ENCODE results near the gene YES1. TPM values are rescaled to one million over a fixed set of nuclear protein-coding genes. Genes with fewer than 3 reads are reported as not detected.
"Not testable (repeated sequence)": the region's sequence is repeated elsewhere in the genome, so short reads cannot be mapped to it uniquely, and the experiment has no call there.

YES1 gene
- total and polyA plus RNA-seq, 2 donors (not counting 3 experiments of a cell fraction or from before 2014, with no cell fraction given), result 16.5 to 92.3 TPM

- dilution Hi-C loops (cut with MboI; ENCODE audit: extremely low pct_ligation_motif_present, low sequenced_read_pairs) (no loop called here), intact Hi-C loops (cut with micrococcal nuclease) (no loop called here)
- Histone ChIP-seq H3K4me1 (ENCODE audit: control insufficient read depth, extremely low read depth, insufficient read depth, low read length) (peaks cover 6% of the 10 kb centered on the region), H3K4me2 (ENCODE audit: insufficient read depth, low read length) (no peak overlapping the region), H2AFZ (ENCODE audit: low read depth, low read length) (no peak overlapping the region), H4K20me1 (replicated peaks; ENCODE audit: control insufficient read depth, extremely low read depth, insufficient read depth, low read length) (no peaks in the 10 kb centered on the region), H3K27ac (ENCODE audit: insufficient read depth, low read depth, low read length) (no peak overlapping the region), H3K9ac (replicated peaks; ENCODE audit: extremely low read depth, insufficient read depth, low read length) (no peak overlapping the region), H3K4me3 (replicated peaks in 1 of 3; ENCODE audit: insufficient read depth in 1 of 3, low read depth in 1 of 3, low read length in 3 of 3) (no peak overlapping the region), H3K9me1 (replicated peaks; ENCODE audit: control insufficient read depth, extremely low read depth, insufficient read depth, low read length) (no peaks in the 10 kb centered on the region), H3K79me2 (ENCODE audit: control insufficient read depth, insufficient read depth, low read length) (peaks cover 99% of the 10 kb centered on the region), H3K27me3 (ENCODE audit: control insufficient read depth in 2 of 2, insufficient read depth in 2 of 2, low read length in 2 of 2) (no peaks in the 10 kb centered on the region), H3K9me3 (replicated peaks; ENCODE audit: control insufficient read depth, insufficient read depth, low read length) (no peaks in the 10 kb centered on the region), H3K36me3 (ENCODE audit: control insufficient read depth in 2 of 2, extremely low read depth in 1 of 2, insufficient read depth in 2 of 2, low read length in 2 of 2) (no peaks in the 10 kb centered on the region)
- CTCF ChIA-PET, result interaction anchor here (1.0 to 1.4 kb wide), 3 partner anchors 8 to 31 kb away, joined by 4 read pairs; no protein-coding TSS in a partner anchor
- TF ChIP-seq POLR2A (IDR thresholded peaks at IDR 0.05; ENCODE audit: low read depth, low read length), result no peak
- TF ChIP-seq CTCF (IDR thresholded peaks at IDR 0.05; ENCODE audit: extremely low read depth in 1 of 2, insufficient read depth in 1 of 2, low read depth in 1 of 2, low read length in 2 of 2), result no peak
- no peak for TF ChIP-seq JUN (IDR thresholded peaks at IDR 0.05; ENCODE audit: borderline replicate concordance, insufficient read depth, insufficient read length, low read depth)
- no peak for TF ChIP-seq GATA2 (IDR thresholded peaks at IDR 0.05; ENCODE audit: insufficient read depth, insufficient read length, low read depth, low read length)
- no peak for TF ChIP-seq POLR2AphosphoS5 (IDR thresholded peaks at IDR 0.05; ENCODE audit: insufficient read depth, low read depth, low read length)
- TF ChIP-seq MYC (IDR thresholded peaks at IDR 0.05; ENCODE audit: low read depth, low read length), result no peak
- TF ChIP-seq EZH2 (IDR thresholded peaks at IDR 0.05; ENCODE audit: borderline replicate concordance, low read depth, low read length, severe bottlenecking), result no peak
- no peak for TF ChIP-seq FOS (IDR thresholded peaks at IDR 0.05; ENCODE audit: borderline replicate concordance, insufficient read depth, low read length)
- no peak for TF ChIP-seq MAX (IDR thresholded peaks at IDR 0.05; ENCODE audit: insufficient read depth, insufficient read length)
- DNase-seq (ENCODE audit: low read depth, low spot score), result no peak
- no TSS peak for BruUV-seq (replicated peaks)
- POLR2A ChIA-PET, result interaction anchor here (0.6 kb wide), 1 partner anchor 1774 kb away, joined by 5 read pairs; no protein-coding TSS in a partner anchor
- no peak for FAIRE-seq
Measured at GRCh38 chr18:799943-800342, 12.1 kb downstream of the YES1 start.

GRCh38 chr18:795383-795782 is 16.7 kb downstream of the YES1 start:
- CTCF ChIA-PET; H3K9ac ChIP-seq (replicated peaks; ENCODE audit: extremely low read depth, insufficient read depth, low read length); H4K20me1 ChIP-seq (replicated peaks; ENCODE audit: control insufficient read depth, extremely low read depth, insufficient read depth, low read length); H3K9me3 ChIP-seq (replicated peaks; ENCODE audit: control insufficient read depth, insufficient read depth, low read length); POLR2A ChIA-PET; H3K4me3 ChIP-seq (replicated peaks in 1 of 3; ENCODE audit: insufficient read depth in 1 of 3, low read depth in 1 of 3, low read length in 3 of 3); H3K4me2 ChIP-seq (ENCODE audit: insufficient read depth, low read length); H3K9me1 ChIP-seq (replicated peaks; ENCODE audit: control insufficient read depth, extremely low read depth, insufficient read depth, low read length); H2AFZ ChIP-seq (ENCODE audit: low read depth, low read length); FAIRE-seq; dilution Hi-C loops (cut with MboI; ENCODE audit: extremely low pct_ligation_motif_present, low sequenced_read_pairs); H3K27me3 ChIP-seq (ENCODE audit: control insufficient read depth in 2 of 2, insufficient read depth in 2 of 2, low read length in 2 of 2); BruUV-seq (replicated peaks); H3K27ac ChIP-seq (ENCODE audit: insufficient read depth, low read depth, low read length); DNase-seq (ENCODE audit: low read depth, low spot score); H3K36me3 ChIP-seq (ENCODE audit: control insufficient read depth in 2 of 2, extremely low read depth in 1 of 2, insufficient read depth in 2 of 2, low read length in 2 of 2); intact Hi-C loops (cut with micrococcal nuclease); H3K4me1 ChIP-seq (ENCODE audit: control insufficient read depth, extremely low read depth, insufficient read depth, low read length): not testable (repeated sequence)
- H3K79me2 ChIP-seq (ENCODE audit: control insufficient read depth, insufficient read depth, low read length), result peaks cover 98% of the 10 kb centered on the region

All from endothelial cell of umbilical vein (primary cell).